Tibial nerve (tissue), 3 donors: ENCODE results near the gene ZSWIM3.

Experiments used
- CTCF ChIP-seq, 5 experiments: fragments of 200-600 bp in 3 of 5; fragments of 450-650 bp in 2 of 5; sonication (generic) in 3 of 5; IDR thresholded peaks; one replicate each; pipeline ENCODE4 v1.5.1; 2016 to 2019; ENCODE audit warnings: antibody characterized with exemption in 5 of 5, mild to moderate bottlenecking in 3 of 5, moderate library complexity in 2 of 5
- POLR2A ChIP-seq, 2 donors: fragments of 450-650 bp; IDR thresholded peaks; one replicate each; pipeline ENCODE4 v1.6.1; 2017; ENCODE audit warnings: antibody characterized with exemption in 2 of 2, mild to moderate bottlenecking in 2 of 2, moderate library complexity in 2 of 2

- TF ChIP-seq CTCF (IDR thresholded peaks at IDR 0.05) (no peak), POLR2A (IDR thresholded peaks at IDR 0.05) (no peak)
Measured at GRCh38 chr20:45810191-45810970, 47.0 kb upstream of the ZSWIM3 start.
